B cell (primary cell): ENCODE measurements around the gene CNTNAP2. TPM values are rescaled to one million over a fixed set of nuclear protein-coding genes. Genes with fewer than 3 reads are reported as not detected.
"Not testable (repeated sequence)": the region's sequence is repeated elsewhere in the genome, so short reads cannot be mapped to it uniquely, and the experiment has no call there.

Source experiments
- ATAC-seq: fragments of 200-7000 bp; cut with Tn5 transposase; one replicate; pipeline ENCODE4 v1.10.0; 2021; ENCODE audit warnings: low read depth, mild to moderate bottlenecking, moderate number of reproducible peaks, moderate library complexity
- CTCF ChIA-PET: fragments of 350-600 bp; sonication (Branson Sonifier 250); formaldehyde crosslinking; loops from one replicate; lab custom pipeline; 2021; ENCODE audit warnings: antibody characterized with exemption, inconsistent platforms; lab: Charles Lee
- POLR2A ChIA-PET: fragments of 350-600 bp; sonication (Branson Sonifier 250); formaldehyde crosslinking; loops from one replicate; lab custom pipeline; 2021; ENCODE audit warnings: antibody characterized with exemption; lab: Charles Lee
- DNase-seq: peaks from one replicate; pipeline ENCODE4 v3.0.0; 2013
- H2AFZ ChIP-seq: 2 replicates; pipeline ENCODE4 v1.6.1; 2012; ENCODE audit warnings: mild to moderate bottlenecking, low read depth, low read length; ENCODE audit not compliant: insufficient read depth, poor library complexity, severe bottlenecking
- H3K27ac ChIP-seq, 2 donors: 1 replicate in 1 of 2; 2 replicates in 1 of 2; pipeline ENCODE4 v1.5.1; 2012 to 2013; ENCODE audit warnings: low read length in 2 of 2, mild to moderate bottlenecking in 2 of 2, moderate library complexity in 1 of 2
- H3K27me3 ChIP-seq, 4 experiments: fragments of 200-600 bp in 1 of 4; sonication (generic) in 1 of 4; replicated peaks in 1 of 4; 1 replicate in 2 of 4; 2 replicates in 2 of 4; pipeline versions ENCODE4 v1.6.1 to v1.7.0; 2013 to 2016; ENCODE audit warnings: low read length in 3 of 4, mild to moderate bottlenecking in 2 of 4, mixed read lengths in 1 of 4, moderate library complexity in 1 of 4; ENCODE audit not compliant: insufficient read depth in 4 of 4, control insufficient read depth in 3 of 4; ENCODE audit errors: control extremely low read depth in 1 of 4
- H3K36me3 ChIP-seq, 2 experiments: replicated peaks in 1 of 2; 1 replicate in 1 of 2; 2 replicates in 1 of 2; pipeline versions ENCODE4 v1.6.1 to v1.7.1; 2013; ENCODE audit warnings: low read length in 1 of 2; ENCODE audit not compliant: insufficient read depth in 2 of 2, control insufficient read depth in 1 of 2; ENCODE audit errors: control extremely low read depth in 1 of 2, extremely low read depth in 1 of 2
- H3K4me1 ChIP-seq, 2 donors: fragments of 200-600 bp in 1 of 2; sonication (generic) in 1 of 2; 1 replicate in 1 of 2; 2 replicates in 1 of 2; pipeline versions ENCODE4 v1.5.1 to v1.6.1; 2013 to 2017; ENCODE audit warnings: low read length in 2 of 2; ENCODE audit not compliant: control insufficient read depth in 2 of 2, insufficient read depth in 2 of 2
- H3K4me2 ChIP-seq: replicated peaks from 2 replicates; pipeline ENCODE3; 2012; ENCODE audit warnings: mild to moderate bottlenecking, low read depth, low read length; ENCODE audit not compliant: poor library complexity, severe bottlenecking
- H3K4me3 ChIP-seq, 5 experiments: fragments of 200-600 bp in 1 of 5; sonication (generic) in 1 of 5; 1 replicate in 3 of 5; 2 replicates in 2 of 5; pipeline versions ENCODE4 v1.5.1 to v1.7.0; 2011 to 2016; ENCODE audit warnings: low read length in 4 of 5, mild to moderate bottlenecking in 4 of 5, low read depth in 2 of 5, control low read depth in 1 of 5, moderate library complexity in 1 of 5; ENCODE audit not compliant: insufficient read depth in 1 of 5; ENCODE audit errors: control extremely low read depth in 1 of 5, extremely low read depth in 1 of 5
- H3K79me2 ChIP-seq: fragments of 200-600 bp; sonication (generic); one replicate; pipeline ENCODE4 v1.6.0; 2016; ENCODE audit warnings: low read length; ENCODE audit not compliant: control insufficient read depth, insufficient read depth
- H3K9ac ChIP-seq: fragments of 200-600 bp; sonication (generic); 2 replicates; pipeline ENCODE4 v1.6.1; 2017; ENCODE audit warnings: mild to moderate bottlenecking, low read length, moderate library complexity
- H3K9me3 ChIP-seq, 3 donors: one replicate each; pipeline versions ENCODE4 v1.6.1 to v1.7.1; 2013; ENCODE audit warnings: low read length in 2 of 3; ENCODE audit not compliant: control insufficient read depth in 2 of 3, insufficient read depth in 1 of 3; ENCODE audit errors: control extremely low read depth in 1 of 3
- H4K20me1 ChIP-seq: 2 replicates; pipeline ENCODE4 v1.6.0; 2012; ENCODE audit warnings: mild to moderate bottlenecking, low read length; ENCODE audit not compliant: insufficient read depth, control insufficient read depth, poor library complexity, severe bottlenecking
- H3K27ac Mint-ChIP-seq: one replicate; pipeline ENCODE4 v1.8.0; 2021; ENCODE audit warnings: mixed read lengths
- H3K27me3 Mint-ChIP-seq: one replicate; pipeline ENCODE4 v1.8.0; 2021; ENCODE audit warnings: mixed read lengths
- H3K4me1 Mint-ChIP-seq: one replicate; pipeline ENCODE4 v1.8.0; 2021; ENCODE audit warnings: mixed read lengths
- H3K4me3 Mint-ChIP-seq: one replicate; pipeline ENCODE4 v1.8.0; 2021; ENCODE audit warnings: mixed read lengths
- H3K9me3 Mint-ChIP-seq: one replicate; pipeline ENCODE4 v1.8.0; 2022; ENCODE audit warnings: mixed read lengths; ENCODE audit not compliant: insufficient read depth
- EZH2 ChIP-seq: IDR thresholded peaks from 2 replicates; pipeline ENCODE4 v1.6.1; 2012; ENCODE audit warnings: borderline replicate concordance, low read depth, mild to moderate bottlenecking, moderate library complexity, low read length; ENCODE audit not compliant: insufficient read depth, poor library complexity, severe bottlenecking
- WGBS: methylation state at CpG from one replicate; pipeline ENCODE4 v1.1.5; 2013; ENCODE audit warnings: missing lambda C conversion rate; ENCODE audit not compliant: insufficient coverage; 5-methylcytosine and 5-hydroxymethylcytosine counted together
- intact Hi-C: fragments of 100-400 bp; cut with micrococcal nuclease; formaldehyde crosslinking; loops from one replicate; pipeline ENCODE4 v1.10.0; 2022
- polyA plus RNA-seq: library from polyadenylated mRNA; depleted of rRNA; stranded (reverse); fragments of >200 nt; gene quantifications from 2 replicates; pipeline ENCODE4 v1.2.3, GENCODE V29; 2012
- total RNA-seq, 2 donors: library from RNA; stranded (reverse); fragments of 120-200 nt in 1 of 2; gene quantifications; 1 replicate in 1 of 2; 2 replicates in 1 of 2; pipeline versions ENCODE4 v1.2.3 to v1.2.4, GENCODE V29; 2013 to 2022
- TF ChIP-seq, protein P1 (sequence below): fragments of 200-600 bp; IDR thresholded peaks from one replicate; pipeline ENCODE4 v1.8.0; 2022; ENCODE audit warnings: antibody characterized with exemption, mild to moderate bottlenecking

The CNTNAP2 gene
- total and polyA plus RNA-seq, 2 donors (not counting 1 experiment from before 2014, with no cell fraction given): 7.4 to 16.6 TPM

DNA sequence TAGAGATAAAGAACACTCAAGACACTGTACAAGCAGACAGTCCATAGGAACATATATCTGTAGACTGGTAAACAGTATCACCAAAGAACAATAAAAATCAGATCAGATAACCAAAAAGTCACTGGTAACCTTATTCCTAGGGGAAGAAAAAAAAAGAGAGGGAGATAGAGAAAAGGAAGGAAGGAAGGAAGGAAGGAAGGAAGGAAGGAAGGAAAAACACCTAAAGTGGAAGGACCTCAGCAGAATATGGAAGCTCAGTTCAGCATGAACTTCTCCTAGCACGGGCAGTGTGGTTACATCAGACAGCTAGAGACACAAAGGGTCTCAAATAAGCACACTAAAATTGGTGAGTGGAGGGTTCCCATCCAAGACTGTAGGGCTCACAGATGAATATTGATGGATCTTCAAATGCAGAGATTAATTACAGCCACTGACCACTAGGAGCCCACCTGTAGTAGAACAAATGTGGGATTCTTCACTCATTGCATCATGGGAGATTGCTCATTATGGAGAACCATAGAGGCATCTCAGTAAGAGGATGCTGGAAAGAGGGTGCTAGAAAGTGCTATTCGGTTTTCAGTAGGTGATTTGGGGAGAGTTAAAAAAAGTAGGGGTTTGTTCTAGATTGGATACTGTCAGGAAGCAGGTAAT, 2180.5 kb downstream of the CNTNAP2 start:
- H3K27ac Mint-ChIP-seq: no peak overlapping the region
- no peaks in the 10 kb centered on the region for H3K27me3 Mint-ChIP-seq
- H4K20me1 ChIP-seq: no peaks in the 10 kb centered on the region
- POLR2A ChIA-PET: no interaction called here
- intact Hi-C loops: no loop called here
- H3K4me2 ChIP-seq: no peak overlapping the region
- H3K79me2 ChIP-seq: no peaks in the 10 kb centered on the region
- peaks cover 0 to 18% (median 7%) of the 10 kb centered on the region in 3 donors for H3K9me3 ChIP-seq
- CTCF ChIA-PET: interaction anchor here (1.7 kb wide), 1 partner anchor 34 kb away, joined by 4 read pairs; no protein-coding TSS in a partner anchor
- H3K27me3 ChIP-seq: no peaks in the 10 kb centered on the region
- H2AFZ ChIP-seq: no peak overlapping the region
- peaks cover 40% of the 10 kb centered on the region for H3K4me1 Mint-ChIP-seq
- WGBS: 80% methylated on average over 1 of the region's 2 CpGs
- H3K9ac ChIP-seq: no peak overlapping the region
- ATAC-seq (no peak), DNase-seq (no peak)
- H3K36me3 ChIP-seq: no peaks in the 10 kb centered on the region
- no peak overlapping the region for H3K4me3 Mint-ChIP-seq
- TF ChIP-seq, protein P1, sequence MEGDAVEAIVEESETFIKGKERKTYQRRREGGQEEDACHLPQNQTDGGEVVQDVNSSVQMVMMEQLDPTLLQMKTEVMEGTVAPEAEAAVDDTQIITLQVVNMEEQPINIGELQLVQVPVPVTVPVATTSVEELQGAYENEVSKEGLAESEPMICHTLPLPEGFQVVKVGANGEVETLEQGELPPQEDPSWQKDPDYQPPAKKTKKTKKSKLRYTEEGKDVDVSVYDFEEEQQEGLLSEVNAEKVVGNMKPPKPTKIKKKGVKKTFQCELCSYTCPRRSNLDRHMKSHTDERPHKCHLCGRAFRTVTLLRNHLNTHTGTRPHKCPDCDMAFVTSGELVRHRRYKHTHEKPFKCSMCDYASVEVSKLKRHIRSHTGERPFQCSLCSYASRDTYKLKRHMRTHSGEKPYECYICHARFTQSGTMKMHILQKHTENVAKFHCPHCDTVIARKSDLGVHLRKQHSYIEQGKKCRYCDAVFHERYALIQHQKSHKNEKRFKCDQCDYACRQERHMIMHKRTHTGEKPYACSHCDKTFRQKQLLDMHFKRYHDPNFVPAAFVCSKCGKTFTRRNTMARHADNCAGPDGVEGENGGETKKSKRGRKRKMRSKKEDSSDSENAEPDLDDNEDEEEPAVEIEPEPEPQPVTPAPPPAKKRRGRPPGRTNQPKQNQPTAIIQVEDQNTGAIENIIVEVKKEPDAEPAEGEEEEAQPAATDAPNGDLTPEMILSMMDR: no peak
- no peak for TF ChIP-seq EZH2
- H3K4me3 ChIP-seq: no peak overlapping the region
- H3K4me1 ChIP-seq: peaks cover 10 to 20% of the 10 kb centered on the region in 2 donors
- no peak overlapping the region for H3K27ac ChIP-seq
- H3K9me3 Mint-ChIP-seq: peaks cover 2% of the 10 kb centered on the region

DNA sequence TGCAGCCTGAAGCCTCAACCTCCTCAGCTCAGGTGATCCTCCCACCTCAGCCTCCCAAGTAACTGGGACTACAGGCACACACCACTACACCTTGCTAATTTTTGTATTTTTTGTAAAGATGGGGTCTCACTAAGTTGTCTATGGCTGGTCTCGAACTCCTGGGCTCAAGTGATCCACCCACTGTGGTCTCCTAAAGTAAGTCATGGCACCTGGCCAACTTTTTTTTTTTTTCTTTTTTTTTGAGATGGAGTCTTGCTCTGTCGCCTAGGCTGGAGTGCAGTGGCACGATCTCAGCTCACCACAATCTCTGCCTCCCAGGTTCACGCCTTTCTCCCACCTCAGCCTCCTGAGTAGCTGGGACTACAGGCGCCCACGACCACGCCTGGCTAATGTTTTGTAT, 2182.2 kb downstream of the CNTNAP2 start:
- H3K27me3 ChIP-seq, H3K27ac ChIP-seq, H3K27ac Mint-ChIP-seq, H3K4me3 ChIP-seq, H2AFZ ChIP-seq, H3K9me3 Mint-ChIP-seq, H3K36me3 ChIP-seq, H3K4me3 Mint-ChIP-seq, H3K9ac ChIP-seq, POLR2A ChIA-PET, ATAC-seq, H3K27me3 Mint-ChIP-seq, H3K4me2 ChIP-seq, H3K79me2 ChIP-seq, DNase-seq, intact Hi-C loops, H4K20me1 ChIP-seq: not testable (repeated sequence)
- CTCF ChIA-PET: interaction anchor here (0.7 kb wide), 1 partner anchor 19 kb away, joined by 3 read pairs; no protein-coding TSS in a partner anchor
- Histone ChIP-seq H3K4me1 (peaks cover 22 to 30% of the 10 kb centered on the region in 2 donors), H3K9me3 (peaks cover 1 to 32% (median 20%) of the 10 kb centered on the region in 3 donors)
- peaks cover 42% of the 10 kb centered on the region for H3K4me1 Mint-ChIP-seq
- WGBS: no CpG with 5 or more reads among the region's 7 CpGs
